H9 (cell line): ENCODE measurements around the gene TEAD1. TPM values are rescaled to one million over a fixed set of nuclear protein-coding genes. Genes with fewer than 3 reads are reported as not detected.

Experiments used
- DNase-seq: peaks from one replicate; pipeline ENCODE4 v3.0.0-alpha.2; 2017
- H2AFZ ChIP-seq: one replicate; pipeline ENCODE4 v1.6.1; 2013; ENCODE audit warnings: mild to moderate bottlenecking, low read length, control low read depth, moderate library complexity
- H2AK5ac ChIP-seq: 2 replicates; pipeline ENCODE4 v1.6.1; 2013; ENCODE audit warnings: low read length, control low read depth, mixed read lengths; ENCODE audit not compliant: insufficient read length
- H2BK120ac ChIP-seq: one replicate; pipeline ENCODE4 v1.6.1; 2013; ENCODE audit warnings: low read depth, mild to moderate bottlenecking, low read length, control low read depth, inconsistent platforms; ENCODE audit not compliant: poor library complexity, severe bottlenecking
- H2BK12ac ChIP-seq: 2 replicates; pipeline ENCODE4 v1.6.1; 2013; ENCODE audit warnings: low read length, control low read depth, mixed read lengths, low read depth; ENCODE audit not compliant: insufficient read length
- H2BK15ac ChIP-seq: 2 replicates; pipeline ENCODE4 v1.6.1; 2013; ENCODE audit warnings: low read depth, low read length, control low read depth
- H2BK20ac ChIP-seq: one replicate; pipeline ENCODE4 v1.6.1; 2013; ENCODE audit warnings: low read depth, mild to moderate bottlenecking, low read length, control low read depth, inconsistent platforms; ENCODE audit not compliant: poor library complexity, severe bottlenecking
- H2BK5ac ChIP-seq: 2 replicates; pipeline ENCODE4 v1.6.1; 2013; ENCODE audit warnings: low read length, control low read depth, mixed read lengths; ENCODE audit not compliant: insufficient read length
- H3K14ac ChIP-seq: 2 replicates; pipeline ENCODE4 v1.6.1; 2013; ENCODE audit warnings: low read length, control low read depth; ENCODE audit not compliant: insufficient read depth
- H3K18ac ChIP-seq: 2 replicates; pipeline ENCODE4 v1.6.1; 2013; ENCODE audit warnings: low read depth, mild to moderate bottlenecking, mixed read lengths, low read length, control low read depth; ENCODE audit not compliant: insufficient read length
- H3K23ac ChIP-seq: 2 replicates; pipeline ENCODE4 v1.6.1; 2013; ENCODE audit warnings: low read length, control low read depth, mixed read lengths, low read depth; ENCODE audit not compliant: insufficient read length
- H3K23me2 ChIP-seq: 2 replicates; pipeline ENCODE4 v1.6.1; 2013; ENCODE audit warnings: low read depth, mild to moderate bottlenecking, mixed read lengths, low read length, control low read depth; ENCODE audit not compliant: insufficient read length, poor library complexity, severe bottlenecking
- H3K27ac ChIP-seq: 2 replicates; pipeline ENCODE4 v1.5.1; 2013; ENCODE audit warnings: low read length, control low read depth, mixed read lengths, low read depth; ENCODE audit not compliant: insufficient read length
- H3K27me3 ChIP-seq: 2 replicates; pipeline ENCODE4 v1.6.1; 2013; ENCODE audit warnings: low read length, control low read depth, inconsistent platforms; ENCODE audit not compliant: insufficient read depth
- H3K4ac ChIP-seq: 2 replicates; pipeline ENCODE4 v1.6.1; 2013; ENCODE audit warnings: low read depth, mild to moderate bottlenecking, control low read depth, inconsistent platforms, low read length, moderate library complexity
- H3K4me1 ChIP-seq: 2 replicates; pipeline ENCODE4 v1.6.1; 2013; ENCODE audit warnings: low read length, control low read depth, inconsistent platforms; ENCODE audit not compliant: insufficient read depth
- H3K4me2 ChIP-seq: 2 replicates; pipeline ENCODE4 v1.6.1; 2013; ENCODE audit warnings: low read length, control low read depth, mixed read lengths; ENCODE audit not compliant: insufficient read length, insufficient read depth
- H3K56ac ChIP-seq: 2 replicates; pipeline ENCODE4 v1.6.1; 2013; ENCODE audit warnings: low read depth, mild to moderate bottlenecking, mixed read lengths, low read length, control low read depth; ENCODE audit not compliant: insufficient read length
- H3K79me1 ChIP-seq: 2 replicates; pipeline ENCODE4 v1.6.1; 2013; ENCODE audit warnings: low read depth, mild to moderate bottlenecking, moderate library complexity, low read length, control low read depth, inconsistent platforms; ENCODE audit not compliant: insufficient read depth, poor library complexity, severe bottlenecking
- H3K79me2 ChIP-seq: 2 replicates; pipeline ENCODE4 v1.6.1; 2013; ENCODE audit warnings: low read length, control low read depth, inconsistent platforms; ENCODE audit not compliant: insufficient read depth
- H3K9ac ChIP-seq: 2 replicates; pipeline ENCODE4 v1.6.1; 2013; ENCODE audit warnings: low read length, control low read depth, mixed read lengths; ENCODE audit not compliant: insufficient read length; ENCODE audit errors: extremely low read depth
- H3K9me3 ChIP-seq: one replicate; pipeline ENCODE4 v1.6.1; 2013; ENCODE audit warnings: low read depth, low read length, inconsistent platforms; ENCODE audit not compliant: control insufficient read depth
- H3T11ph ChIP-seq: one replicate; pipeline ENCODE4 v1.6.1; 2013; ENCODE audit warnings: mild to moderate bottlenecking, low read length, control low read depth, inconsistent platforms
- H4K20me1 ChIP-seq: one replicate; pipeline ENCODE4 v1.6.1; 2013; ENCODE audit not compliant: control insufficient read depth, insufficient read length, insufficient read depth
- H4K5ac ChIP-seq: 2 replicates; pipeline ENCODE4 v1.6.1; 2013; ENCODE audit warnings: low read depth, mild to moderate bottlenecking, mixed read lengths, low read length, control low read depth; ENCODE audit not compliant: insufficient read length
- H4K8ac ChIP-seq: replicated peaks from 2 replicates; pipeline ENCODE4 v1.6.1; 2013; ENCODE audit warnings: low read length, control low read depth, mixed read lengths, low read depth; ENCODE audit not compliant: insufficient read length
- H4K91ac ChIP-seq: 2 replicates; pipeline ENCODE4 v1.6.1; 2013; ENCODE audit warnings: low read depth, mild to moderate bottlenecking, moderate library complexity, mixed read lengths, low read length, control low read depth; ENCODE audit not compliant: insufficient read length
- H3K27ac Mint-ChIP-seq, 3 experiments: 2 replicates in 2 of 3; 3 replicates in 1 of 3; pipeline ENCODE4 v1.8.0; 2020 to 2021; ENCODE audit warnings: mixed read lengths in 3 of 3, mild to moderate bottlenecking in 1 of 3, moderate library complexity in 1 of 3
- H3K27me3 Mint-ChIP-seq: 2 replicates; pipeline ENCODE4 v1.8.0; 2021; ENCODE audit warnings: low read depth, mild to moderate bottlenecking, moderate library complexity, mixed read lengths
- H3K36me3 Mint-ChIP-seq, 3 experiments: 2 replicates in 2 of 3; 3 replicates in 1 of 3; pipeline ENCODE4 v1.8.0; 2020 to 2021; ENCODE audit warnings: low read depth in 3 of 3, mixed read lengths in 3 of 3; ENCODE audit not compliant: insufficient read depth in 1 of 3
- H3K4me1 Mint-ChIP-seq, 2 experiments: 2 replicates each; pipeline ENCODE4 v1.8.0; 2020; ENCODE audit warnings: mixed read lengths in 2 of 2
- H3K4me3 Mint-ChIP-seq, 2 experiments: 2 replicates in 1 of 2; 3 replicates in 1 of 2; pipeline ENCODE4 v1.8.0; 2020 to 2021; ENCODE audit warnings: mild to moderate bottlenecking in 2 of 2, mixed read lengths in 2 of 2, moderate library complexity in 1 of 2
- H3K9me3 Mint-ChIP-seq, 2 experiments: 2 replicates in 1 of 2; 3 replicates in 1 of 2; pipeline ENCODE4 v1.8.0; 2020; ENCODE audit warnings: mild to moderate bottlenecking in 2 of 2, mixed read lengths in 2 of 2, moderate library complexity in 1 of 2
- WGBS: extraction: QIAGEN DNeasy Blood & Tissue Kit; methylation state at CpG from one replicate; pipeline ENCODE4 v1.1.7; 2013; ENCODE audit warnings: missing lambda C conversion rate, low lambda C conversion rate, mixed read lengths; ENCODE audit not compliant: insufficient read length; ENCODE audit errors: extremely low coverage; 5-methylcytosine and 5-hydroxymethylcytosine counted together
- total RNA-seq: library from RNA; stranded (reverse); gene quantifications from 2 replicates; pipeline ENCODE4 v1.2.1, GENCODE V29; 2021
- TF ChIP-seq, protein P1 (sequence below): fragments of 200-600 bp; sonication (generic); conservative IDR thresholded peaks from 3 replicates; pipeline ENCODE4 v1.8.0; 2021; ENCODE audit warnings: antibody characterized with exemption, mild to moderate bottlenecking

TEAD1 gene
- total RNA-seq, 1 experiment from 2014 or later: 75.1 TPM

DNA sequence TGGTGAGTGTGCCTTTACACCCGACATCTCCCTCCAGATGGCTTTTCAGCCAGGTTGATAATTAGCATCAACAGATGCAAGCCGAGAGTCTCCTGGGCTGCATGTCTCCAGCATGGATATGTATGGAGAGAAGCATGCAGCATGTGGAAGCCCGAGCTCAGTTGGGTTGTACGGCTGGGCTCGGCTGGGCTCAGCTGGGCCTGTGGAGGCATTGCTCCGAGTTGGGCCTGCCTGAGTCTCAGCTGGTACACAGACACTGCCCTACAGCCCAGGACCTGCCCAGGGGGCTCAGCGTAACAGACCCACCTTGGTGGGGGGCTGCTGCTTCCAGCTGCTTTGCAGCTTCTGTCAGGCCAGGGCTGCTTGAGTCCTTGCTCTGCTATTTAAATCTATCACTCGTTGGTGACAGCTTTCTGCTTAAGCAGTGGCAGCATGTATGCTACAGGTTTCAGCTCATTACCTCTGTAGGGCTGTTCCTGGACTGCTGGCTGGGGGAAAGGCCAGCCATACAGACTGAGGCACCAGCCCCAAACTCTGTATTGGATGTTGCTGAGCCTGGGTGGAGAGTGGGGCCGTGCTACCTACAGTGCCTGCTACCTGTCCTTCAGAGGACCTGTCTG lies 115.5 kb downstream of the TEAD1 start:
- no peaks in the 10 kb centered on the region for H3K9me3 Mint-ChIP-seq
- Histone ChIP-seq H3K4me2 (no peak overlapping the region), H3K79me1 (peaks cover 2% of the 10 kb centered on the region), H3K79me2 (no peaks in the 10 kb centered on the region; the same call in 1 of the 2 replicates), H3K14ac (no peak overlapping the region; the same call in 1 of the 2 replicates), H3T11ph (no peak overlapping the region), H4K20me1 (no peaks in the 10 kb centered on the region), H2BK12ac (no peak overlapping the region), H3K23me2 (no peaks in the 10 kb centered on the region), H3K4me1 (peaks cover 13% of the 10 kb centered on the region), H3K9me3 (no peaks in the 10 kb centered on the region), H3K18ac (no peak overlapping the region), H3K27me3 (no peaks in the 10 kb centered on the region), H3K4ac (no peak overlapping the region), H3K9ac (no peak overlapping the region), H2AFZ (no peak overlapping the region), H2AK5ac (no peak overlapping the region), H2BK5ac (no peak overlapping the region), H3K56ac (no peak overlapping the region), H4K5ac (no peak overlapping the region), H4K91ac (no peak overlapping the region), H2BK20ac (no peak overlapping the region), H3K27ac (no peak overlapping the region), H3K23ac (no peak overlapping the region), H2BK120ac (no peak overlapping the region), H4K8ac (no peak overlapping the region), H2BK15ac (no peak overlapping the region)
- H3K36me3 Mint-ChIP-seq: no peaks in the 10 kb centered on the region; a peak in 1 of 7 replicates
- no peak for DNase-seq
- no CpG with 5 or more reads among the region's 9 CpGs for WGBS
- H3K27ac Mint-ChIP-seq: peak overlapping the region in 2 of 3 experiments; percentile 14 to 90; a peak in 3 of 7 replicates
- peaks cover 49 to 54% of the 10 kb centered on the region in 2 experiments for H3K4me1 Mint-ChIP-seq
- TF ChIP-seq, protein P1, sequence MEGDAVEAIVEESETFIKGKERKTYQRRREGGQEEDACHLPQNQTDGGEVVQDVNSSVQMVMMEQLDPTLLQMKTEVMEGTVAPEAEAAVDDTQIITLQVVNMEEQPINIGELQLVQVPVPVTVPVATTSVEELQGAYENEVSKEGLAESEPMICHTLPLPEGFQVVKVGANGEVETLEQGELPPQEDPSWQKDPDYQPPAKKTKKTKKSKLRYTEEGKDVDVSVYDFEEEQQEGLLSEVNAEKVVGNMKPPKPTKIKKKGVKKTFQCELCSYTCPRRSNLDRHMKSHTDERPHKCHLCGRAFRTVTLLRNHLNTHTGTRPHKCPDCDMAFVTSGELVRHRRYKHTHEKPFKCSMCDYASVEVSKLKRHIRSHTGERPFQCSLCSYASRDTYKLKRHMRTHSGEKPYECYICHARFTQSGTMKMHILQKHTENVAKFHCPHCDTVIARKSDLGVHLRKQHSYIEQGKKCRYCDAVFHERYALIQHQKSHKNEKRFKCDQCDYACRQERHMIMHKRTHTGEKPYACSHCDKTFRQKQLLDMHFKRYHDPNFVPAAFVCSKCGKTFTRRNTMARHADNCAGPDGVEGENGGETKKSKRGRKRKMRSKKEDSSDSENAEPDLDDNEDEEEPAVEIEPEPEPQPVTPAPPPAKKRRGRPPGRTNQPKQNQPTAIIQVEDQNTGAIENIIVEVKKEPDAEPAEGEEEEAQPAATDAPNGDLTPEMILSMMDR: no peak
- no peak overlapping the region for H3K4me3 Mint-ChIP-seq
- H3K27me3 Mint-ChIP-seq: no peaks in the 10 kb centered on the region
